HepG2 (cell line): ENCODE results near the gene RSL1D1. TPM values are rescaled to one million over a fixed set of nuclear protein-coding genes. Genes with fewer than 3 reads are reported as not detected.

Experiments
- BRD4 ChIP-seq: sonication (generic); formaldehyde crosslinking; IDR thresholded peaks from 2 replicates; pipeline ENCODE4 v1.4.0; 2020; ENCODE audit warnings: missing genetic modification reagents
- ESRRA ChIP-seq: sonication (generic); formaldehyde crosslinking; IDR thresholded peaks from 2 replicates; pipeline ENCODE4 v1.5.1; 2020; ENCODE audit warnings: mild to moderate bottlenecking, low read depth, missing genetic modification reagents
- ISX ChIP-seq: sonication (generic); formaldehyde crosslinking; conservative IDR thresholded peaks from 2 replicates; pipeline ENCODE4 v1.5.0; 2020; ENCODE audit warnings: missing genetic modification reagents
- MEIS1 ChIP-seq: sonication (generic); formaldehyde crosslinking; IDR thresholded peaks from 2 replicates; pipeline ENCODE4 v1.9.0; 2021; ENCODE audit warnings: mild to moderate bottlenecking, missing genetic modification reagents, moderate library complexity, borderline replicate concordance
- MYNN ChIP-seq: sonication (generic); formaldehyde crosslinking; IDR thresholded peaks from 2 replicates; pipeline ENCODE4 v1.4.0; 2020; ENCODE audit warnings: mild to moderate bottlenecking, low read depth, missing genetic modification reagents
- NR2F1 ChIP-seq, 2 experiments: fragments of 450-650 bp in 1 of 2; formaldehyde crosslinking in 1 of 2; IDR thresholded peaks; 2 replicates each; pipeline versions ENCODE4 v1.5.0 to v1.6.1; 2016 to 2020; ENCODE audit warnings: mild to moderate bottlenecking in 1 of 2, missing compliant biosample characterization in 1 of 2, missing genetic modification reagents in 1 of 2, moderate library complexity in 1 of 2
- PAWR ChIP-seq: sonication (generic); formaldehyde crosslinking; IDR thresholded peaks from 2 replicates; pipeline ENCODE4 v1.4.0; 2020; ENCODE audit warnings: missing genetic modification reagents, mild to moderate bottlenecking, borderline replicate concordance
- ZFP36L2 ChIP-seq: sonication (generic); formaldehyde crosslinking; IDR thresholded peaks from 2 replicates; pipeline ENCODE4 v1.4.0; 2020; ENCODE audit warnings: missing genetic modification reagents
- ZMYM2 ChIP-seq: sonication (generic); formaldehyde crosslinking; IDR thresholded peaks from 2 replicates; pipeline ENCODE4 v1.8.0; 2022; ENCODE audit warnings: mild to moderate bottlenecking, missing genetic modification reagents
- ZNF124 ChIP-seq: sonication (generic); formaldehyde crosslinking; IDR thresholded peaks from 2 replicates; pipeline ENCODE4 v1.4.0; 2020; ENCODE audit warnings: missing genetic modification reagents
- ZNF17 ChIP-seq: sonication (generic); formaldehyde crosslinking; IDR thresholded peaks from 2 replicates; pipeline ENCODE4 v1.5.0; 2020; ENCODE audit warnings: mild to moderate bottlenecking, missing genetic modification reagents
- ZNF232 ChIP-seq: sonication (generic); formaldehyde crosslinking; IDR thresholded peaks from 2 replicates; pipeline ENCODE4 v1.4.0; 2020; ENCODE audit warnings: missing genetic modification reagents, borderline replicate concordance
- ZNF256 ChIP-seq: sonication (generic); formaldehyde crosslinking; conservative IDR thresholded peaks from 2 replicates; pipeline ENCODE4 v1.4.0; 2020; ENCODE audit warnings: missing genetic modification reagents
- ZNF263 ChIP-seq: sonication (generic); formaldehyde crosslinking; IDR thresholded peaks from 2 replicates; pipeline ENCODE4 v1.4.0; 2020; ENCODE audit warnings: missing genetic modification reagents
- ZNF367 ChIP-seq: sonication (generic); formaldehyde crosslinking; IDR thresholded peaks from 2 replicates; pipeline ENCODE4 v1.4.0; 2020; ENCODE audit warnings: missing genetic modification reagents, borderline replicate concordance
- ZNF441 ChIP-seq: sonication (generic); formaldehyde crosslinking; IDR thresholded peaks from 2 replicates; pipeline ENCODE4 v1.7.0; 2021; ENCODE audit warnings: missing genetic modification reagents, borderline replicate concordance
- ZNF724P ChIP-seq: sonication (generic); formaldehyde crosslinking; IDR thresholded peaks from 2 replicates; pipeline ENCODE4 v1.8.0; 2022; ENCODE audit warnings: missing genetic modification reagents, borderline replicate concordance
- polyA plus RNA-seq, 8 experiments: library from polyadenylated mRNA; depleted of rRNA in 3 of 8; stranded (reverse) in 7 of 8; unstranded in 1 of 8; fragments of >200 nt; fragmentation: Illumina TruSeq in 4 of 8; extraction: Trizol in 4 of 8; gene quantifications; 2 replicates each; pipeline versions ENCODE4 v1.2.1 to v1.2.3, GENCODE V29; 2011 to 2016; ENCODE audit warnings: low read depth in 4 of 8, missing spikeins in 1 of 8, mixed read lengths in 1 of 8; ENCODE audit not compliant: insufficient read depth in 1 of 8
- total RNA-seq, 5 experiments: library from RNA; depleted of rRNA; stranded (reverse); fragments of >200 nt; fragmentation: Illumina TruSeq; extraction: Trizol; gene quantifications; 2 replicates each; pipeline ENCODE4 v1.2.3, GENCODE V29; 2016; ENCODE audit warnings: low read depth in 1 of 5
- TF ChIP-seq, protein P1 (sequence below): sonication (generic); formaldehyde crosslinking; IDR thresholded peaks from 2 replicates; pipeline ENCODE4 v1.5.0; 2020; ENCODE audit warnings: mild to moderate bottlenecking, missing genetic modification reagents, borderline replicate concordance
- TF ChIP-seq, protein P2 (sequence below), 2 experiments: IDR thresholded peaks; 2 replicates each; pipeline ENCODE4 v1.6.1; 2011 to 2012; ENCODE audit warnings: low read length in 2 of 2, borderline replicate concordance in 1 of 2, low read depth in 1 of 2, mild to moderate bottlenecking in 1 of 2, moderate library complexity in 1 of 2
- TF ChIP-seq, protein P3 (sequence below): sonication (generic); formaldehyde crosslinking; IDR thresholded peaks from 2 replicates; pipeline ENCODE4 v1.9.0; 2021; ENCODE audit warnings: missing genetic modification reagents, borderline replicate concordance

Gene RSL1D1
- total and polyA plus RNA-seq, 2 of the 13 experiments (the other 11 are each of a cell fraction or from before 2014, with no cell fraction given), result 187 to 343 TPM

DNA sequence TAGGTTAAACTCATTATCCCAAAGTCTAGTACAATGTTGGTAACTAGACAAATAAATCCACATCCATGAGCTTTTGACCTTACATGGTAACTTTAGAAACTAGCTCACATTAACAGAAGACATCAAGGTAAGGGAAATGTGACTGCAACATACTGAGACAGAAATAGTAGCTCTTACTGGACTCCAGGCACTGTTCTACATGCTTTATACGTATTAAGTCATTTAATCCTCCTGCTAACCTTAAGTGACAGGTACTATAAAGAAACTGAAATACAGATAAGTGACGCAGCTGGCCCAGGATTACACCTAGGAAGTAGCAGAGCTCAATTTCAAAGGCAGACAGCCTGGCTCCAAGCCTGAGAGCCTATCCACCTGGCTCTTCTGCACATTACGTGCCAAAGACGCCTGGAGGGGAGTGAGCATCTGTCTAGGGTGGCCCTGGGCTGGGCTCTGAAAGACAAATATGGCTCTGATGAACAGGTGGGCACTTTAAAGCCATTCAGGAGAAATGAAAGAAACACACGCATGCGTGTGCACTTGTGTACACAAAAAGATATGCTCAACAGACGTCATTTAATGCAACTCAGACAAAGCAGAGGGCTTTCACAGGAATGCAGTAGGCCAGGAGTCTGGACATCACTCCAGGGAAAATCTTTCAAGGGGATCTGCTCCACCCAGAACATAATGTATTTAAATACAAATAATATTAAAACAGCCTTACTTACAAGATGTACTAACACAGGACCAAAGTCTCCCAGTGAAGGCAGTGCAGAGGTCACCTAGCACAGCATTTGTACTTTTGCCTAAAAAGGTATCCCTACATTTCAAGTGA, 58.7 kb downstream of the RSL1D1 start (continued):
- TF ChIP-seq, protein P1, sequence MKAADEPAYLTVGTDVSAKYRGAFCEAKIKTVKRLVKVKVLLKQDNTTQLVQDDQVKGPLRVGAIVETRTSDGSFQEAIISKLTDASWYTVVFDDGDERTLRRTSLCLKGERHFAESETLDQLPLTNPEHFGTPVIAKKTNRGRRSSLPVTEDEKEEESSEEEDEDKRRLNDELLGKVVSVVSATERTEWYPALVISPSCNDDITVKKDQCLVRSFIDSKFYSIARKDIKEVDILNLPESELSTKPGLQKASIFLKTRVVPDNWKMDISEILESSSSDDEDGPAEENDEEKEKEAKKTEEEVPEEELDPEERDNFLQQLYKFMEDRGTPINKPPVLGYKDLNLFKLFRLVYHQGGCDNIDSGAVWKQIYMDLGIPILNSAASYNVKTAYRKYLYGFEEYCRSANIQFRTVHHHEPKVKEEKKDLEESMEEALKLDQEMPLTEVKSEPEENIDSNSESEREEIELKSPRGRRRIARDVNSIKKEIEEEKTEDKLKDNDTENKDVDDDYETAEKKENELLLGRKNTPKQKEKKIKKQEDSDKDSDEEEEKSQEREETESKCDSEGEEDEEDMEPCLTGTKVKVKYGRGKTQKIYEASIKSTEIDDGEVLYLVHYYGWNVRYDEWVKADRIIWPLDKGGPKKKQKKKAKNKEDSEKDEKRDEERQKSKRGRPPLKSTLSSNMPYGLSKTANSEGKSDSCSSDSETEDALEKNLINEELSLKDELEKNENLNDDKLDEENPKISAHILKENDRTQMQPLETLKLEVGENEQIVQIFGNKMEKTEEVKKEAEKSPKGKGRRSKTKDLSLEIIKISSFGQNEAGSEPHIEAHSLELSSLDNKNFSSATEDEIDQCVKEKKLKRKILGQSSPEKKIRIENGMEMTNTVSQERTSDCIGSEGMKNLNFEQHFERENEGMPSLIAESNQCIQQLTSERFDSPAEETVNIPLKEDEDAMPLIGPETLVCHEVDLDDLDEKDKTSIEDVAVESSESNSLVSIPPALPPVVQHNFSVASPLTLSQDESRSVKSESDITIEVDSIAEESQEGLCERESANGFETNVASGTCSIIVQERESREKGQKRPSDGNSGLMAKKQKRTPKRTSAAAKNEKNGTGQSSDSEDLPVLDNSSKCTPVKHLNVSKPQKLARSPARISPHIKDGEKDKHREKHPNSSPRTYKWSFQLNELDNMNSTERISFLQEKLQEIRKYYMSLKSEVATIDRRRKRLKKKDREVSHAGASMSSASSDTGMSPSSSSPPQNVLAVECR, result no peak
- TF ChIP-seq, protein P2, sequence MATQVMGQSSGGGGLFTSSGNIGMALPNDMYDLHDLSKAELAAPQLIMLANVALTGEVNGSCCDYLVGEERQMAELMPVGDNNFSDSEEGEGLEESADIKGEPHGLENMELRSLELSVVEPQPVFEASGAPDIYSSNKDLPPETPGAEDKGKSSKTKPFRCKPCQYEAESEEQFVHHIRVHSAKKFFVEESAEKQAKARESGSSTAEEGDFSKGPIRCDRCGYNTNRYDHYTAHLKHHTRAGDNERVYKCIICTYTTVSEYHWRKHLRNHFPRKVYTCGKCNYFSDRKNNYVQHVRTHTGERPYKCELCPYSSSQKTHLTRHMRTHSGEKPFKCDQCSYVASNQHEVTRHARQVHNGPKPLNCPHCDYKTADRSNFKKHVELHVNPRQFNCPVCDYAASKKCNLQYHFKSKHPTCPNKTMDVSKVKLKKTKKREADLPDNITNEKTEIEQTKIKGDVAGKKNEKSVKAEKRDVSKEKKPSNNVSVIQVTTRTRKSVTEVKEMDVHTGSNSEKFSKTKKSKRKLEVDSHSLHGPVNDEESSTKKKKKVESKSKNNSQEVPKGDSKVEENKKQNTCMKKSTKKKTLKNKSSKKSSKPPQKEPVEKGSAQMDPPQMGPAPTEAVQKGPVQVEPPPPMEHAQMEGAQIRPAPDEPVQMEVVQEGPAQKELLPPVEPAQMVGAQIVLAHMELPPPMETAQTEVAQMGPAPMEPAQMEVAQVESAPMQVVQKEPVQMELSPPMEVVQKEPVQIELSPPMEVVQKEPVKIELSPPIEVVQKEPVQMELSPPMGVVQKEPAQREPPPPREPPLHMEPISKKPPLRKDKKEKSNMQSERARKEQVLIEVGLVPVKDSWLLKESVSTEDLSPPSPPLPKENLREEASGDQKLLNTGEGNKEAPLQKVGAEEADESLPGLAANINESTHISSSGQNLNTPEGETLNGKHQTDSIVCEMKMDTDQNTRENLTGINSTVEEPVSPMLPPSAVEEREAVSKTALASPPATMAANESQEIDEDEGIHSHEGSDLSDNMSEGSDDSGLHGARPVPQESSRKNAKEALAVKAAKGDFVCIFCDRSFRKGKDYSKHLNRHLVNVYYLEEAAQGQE (IDR thresholded peaks at IDR 0.05; ENCODE audit: borderline replicate concordance in 1 of 2, low read depth in 1 of 2, low read length in 2 of 2), result no peak
- TF ChIP-seq, protein P3, sequence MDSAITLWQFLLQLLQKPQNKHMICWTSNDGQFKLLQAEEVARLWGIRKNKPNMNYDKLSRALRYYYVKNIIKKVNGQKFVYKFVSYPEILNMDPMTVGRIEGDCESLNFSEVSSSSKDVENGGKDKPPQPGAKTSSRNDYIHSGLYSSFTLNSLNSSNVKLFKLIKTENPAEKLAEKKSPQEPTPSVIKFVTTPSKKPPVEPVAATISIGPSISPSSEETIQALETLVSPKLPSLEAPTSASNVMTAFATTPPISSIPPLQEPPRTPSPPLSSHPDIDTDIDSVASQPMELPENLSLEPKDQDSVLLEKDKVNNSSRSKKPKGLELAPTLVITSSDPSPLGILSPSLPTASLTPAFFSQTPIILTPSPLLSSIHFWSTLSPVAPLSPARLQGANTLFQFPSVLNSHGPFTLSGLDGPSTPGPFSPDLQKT (CRISPR knock-in tag), result no peak
- TF ChIP-seq BRD4 (CRISPR knock-in tag), result no peak
- TF ChIP-seq ZNF367 (CRISPR knock-in tag), result no peak
- TF ChIP-seq ESRRA (CRISPR knock-in tag), result no peak
- TF ChIP-seq ZNF256 (CRISPR knock-in tag), result no peak
- TF ChIP-seq ZNF17 (CRISPR knock-in tag), result no peak
- TF ChIP-seq ZMYM2 (CRISPR knock-in tag), result no peak
- no peak for TF ChIP-seq ISX
- no peak for TF ChIP-seq ZFP36L2
- TF ChIP-seq ZNF441, result no peak
- 0 out of 4 replicates have a peak, but pooled peaks of 1 of the 2 experiments have one; percentile 1 for TF ChIP-seq NR2F1 (CRISPR knock-in tag; IDR thresholded peaks at IDR 0.05)
- TF ChIP-seq ZNF124 (CRISPR knock-in tag), result no peak
- TF ChIP-seq MYNN (CRISPR knock-in tag), result no peak
- no peak for TF ChIP-seq MEIS1 (CRISPR knock-in tag)
- TF ChIP-seq ZNF232 (CRISPR knock-in tag), result no peak
- no peak for TF ChIP-seq PAWR
- no peak for TF ChIP-seq ZNF724P (CRISPR knock-in tag)
- no peak for TF ChIP-seq ZNF263 (CRISPR knock-in tag)
